Activated CD8-positive, alpha-beta memory T cell treated with anti-CD3 and anti-CD28 coated beads, Interleukin-2, amount 10 ng/mL, durations not matched to agents 7 days and 5 days (primary cell): Measurements from ENCODE around the gene RNF186. TPM values are rescaled to one million over a fixed set of nuclear protein-coding genes. Genes with fewer than 3 reads are reported as not detected.

Experiments
- ATAC-seq: fragments of 150-1000 bp; cut with Tn5 transposase; one replicate; pipeline ENCODE4 v1.10.0; 2021; ENCODE audit warnings: moderate library complexity
- CTCF ChIA-PET: fragments of 350-600 bp; sonication (Branson Sonifier 250); formaldehyde crosslinking; loops from one replicate; lab custom pipeline; 2021; ENCODE audit warnings: antibody characterized with exemption; lab: Charles Lee
- DNase-seq: peaks from one replicate; pipeline ENCODE4 v3.0.0-alpha.2; 2020
- H3K27ac Mint-ChIP-seq: one replicate; pipeline ENCODE4 v1.8.0; 2021; ENCODE audit warnings: mild to moderate bottlenecking, mixed read lengths
- H3K27me3 Mint-ChIP-seq: one replicate; pipeline ENCODE4 v1.8.0; 2021; ENCODE audit warnings: mixed read lengths
- H3K36me3 Mint-ChIP-seq: one replicate; pipeline ENCODE4 v1.8.0; 2021; ENCODE audit warnings: mild to moderate bottlenecking, mixed read lengths
- H3K4me1 Mint-ChIP-seq: one replicate; pipeline ENCODE4 v1.8.0; 2021; ENCODE audit warnings: mixed read lengths
- H3K4me3 Mint-ChIP-seq: one replicate; pipeline ENCODE4 v1.8.0; 2021; ENCODE audit warnings: mild to moderate bottlenecking, moderate library complexity, mixed read lengths
- H3K9me3 Mint-ChIP-seq: one replicate; pipeline ENCODE4 v1.8.0; 2022; ENCODE audit warnings: low read depth, mixed read lengths
- total RNA-seq, 2 experiments: library from RNA; stranded (reverse); gene quantifications; one replicate each; pipeline ENCODE4 v1.2.3, GENCODE V29; 2021

The RNF186 gene
- total RNA-seq, 2 experiments from 2014 or later: not detected

DNA sequence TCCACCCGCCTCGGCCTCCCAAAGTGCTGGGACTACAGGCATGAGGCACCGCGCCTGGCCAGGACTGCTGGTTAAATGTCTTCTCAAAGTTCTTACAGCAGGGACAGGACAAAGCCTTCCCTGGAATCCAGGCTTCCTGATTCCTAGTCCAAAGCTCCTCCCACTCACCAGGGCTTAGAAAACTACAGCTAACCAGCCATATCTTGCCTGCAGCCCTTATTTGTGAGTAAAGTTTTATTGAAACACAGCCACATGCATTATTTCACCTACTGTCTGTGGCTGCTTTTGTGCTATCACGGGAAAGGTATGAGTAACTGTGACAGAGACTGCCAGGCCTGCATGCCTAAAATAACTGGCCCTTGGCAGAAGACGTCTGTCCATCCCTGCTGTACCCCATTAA is 39.8 kb downstream of the RNF186 start:
- no peak for DNase-seq
- no peak overlapping the region for H3K4me3 Mint-ChIP-seq
- no peaks in the 10 kb centered on the region for H3K27me3 Mint-ChIP-seq
- peaks cover 22% of the 10 kb centered on the region for H3K36me3 Mint-ChIP-seq
- H3K27ac Mint-ChIP-seq: no peak overlapping the region
- no peaks in the 10 kb centered on the region for H3K9me3 Mint-ChIP-seq
- CTCF ChIA-PET: no interaction called here
- ATAC-seq: no peak
- no peaks in the 10 kb centered on the region for H3K4me1 Mint-ChIP-seq

DNA sequence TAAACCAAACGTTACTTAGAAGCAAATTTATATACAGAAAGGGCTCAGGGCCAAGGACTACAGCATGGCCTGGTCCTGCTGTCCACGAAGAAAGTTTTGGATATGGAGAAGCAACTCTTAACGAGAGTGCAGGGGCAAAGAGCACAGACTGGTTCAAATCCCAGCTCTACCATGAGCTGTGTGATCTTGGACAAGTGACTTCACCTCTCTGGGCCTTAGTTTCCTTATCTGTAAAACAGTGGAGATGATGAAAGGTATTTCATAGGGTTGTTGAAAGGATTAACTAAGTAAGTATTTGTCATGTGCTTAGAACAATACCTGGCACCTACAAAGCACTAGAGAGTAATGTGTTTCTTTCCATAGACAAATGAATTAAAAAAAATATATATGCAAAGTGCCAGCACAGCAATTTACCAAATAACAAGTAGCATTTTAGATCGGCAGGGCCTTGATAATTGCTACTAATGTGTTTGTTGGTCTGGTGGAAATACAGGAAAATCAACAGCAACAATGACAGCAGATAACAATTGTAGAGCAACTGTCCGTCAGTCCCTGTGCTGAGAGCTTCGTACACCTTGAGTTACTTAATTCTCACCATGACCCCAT is 40.8 kb downstream of the RNF186 start:
- Mint-ChIP-seq H3K36me3 (peaks cover 15% of the 10 kb centered on the region), H3K27me3 (no peaks in the 10 kb centered on the region), H3K4me1 (no peaks in the 10 kb centered on the region), H3K9me3 (no peaks in the 10 kb centered on the region), H3K27ac (no peak overlapping the region), H3K4me3 (no peak overlapping the region)
- ATAC-seq: no peak
- no peak for DNase-seq
- CTCF ChIA-PET: no interaction called here

- H3K9me3 Mint-ChIP-seq: no peaks in the 10 kb centered on the region
- H3K4me3 Mint-ChIP-seq: no peak overlapping the region
- H3K27ac Mint-ChIP-seq: no peak overlapping the region
- no peaks in the 10 kb centered on the region for H3K27me3 Mint-ChIP-seq
- DNase-seq (no peak), ATAC-seq (no peak)
- peaks cover 8% of the 10 kb centered on the region for H3K36me3 Mint-ChIP-seq
- CTCF ChIA-PET: no interaction called here
- no peaks in the 10 kb centered on the region for H3K4me1 Mint-ChIP-seq
These were observed 41.6 kb downstream of the RNF186 start for GRCh38 chr1:19773485-19773884.

GRCh38 chr1:19772053-19772452 is 43.0 kb downstream of the RNF186 start:
- CTCF ChIA-PET: no interaction called here
- H3K4me1 Mint-ChIP-seq: no peaks in the 10 kb centered on the region
- no peaks in the 10 kb centered on the region for H3K27me3 Mint-ChIP-seq
- H3K9me3 Mint-ChIP-seq: no peaks in the 10 kb centered on the region
- ATAC-seq (no peak), DNase-seq (no peak)
- no peak overlapping the region for H3K4me3 Mint-ChIP-seq
- peaks cover 1% of the 10 kb centered on the region for H3K36me3 Mint-ChIP-seq
- H3K27ac Mint-ChIP-seq: no peak overlapping the region

GRCh38 chr1:19771350-19771749 is 43.7 kb downstream of the RNF186 start:
- no peaks in the 10 kb centered on the region for H3K36me3 Mint-ChIP-seq
- no peaks in the 10 kb centered on the region for H3K4me1 Mint-ChIP-seq
- DNase-seq (no peak), ATAC-seq (no peak)
- no peak overlapping the region for H3K4me3 Mint-ChIP-seq
- H3K27me3 Mint-ChIP-seq: no peaks in the 10 kb centered on the region
- no peaks in the 10 kb centered on the region for H3K9me3 Mint-ChIP-seq
- CTCF ChIA-PET: interaction anchor here (1.0 kb wide), 1 partner anchor 9 kb away, joined by 3 read pairs; no protein-coding TSS in a partner anchor
- H3K27ac Mint-ChIP-seq: no peak overlapping the region

DNA sequence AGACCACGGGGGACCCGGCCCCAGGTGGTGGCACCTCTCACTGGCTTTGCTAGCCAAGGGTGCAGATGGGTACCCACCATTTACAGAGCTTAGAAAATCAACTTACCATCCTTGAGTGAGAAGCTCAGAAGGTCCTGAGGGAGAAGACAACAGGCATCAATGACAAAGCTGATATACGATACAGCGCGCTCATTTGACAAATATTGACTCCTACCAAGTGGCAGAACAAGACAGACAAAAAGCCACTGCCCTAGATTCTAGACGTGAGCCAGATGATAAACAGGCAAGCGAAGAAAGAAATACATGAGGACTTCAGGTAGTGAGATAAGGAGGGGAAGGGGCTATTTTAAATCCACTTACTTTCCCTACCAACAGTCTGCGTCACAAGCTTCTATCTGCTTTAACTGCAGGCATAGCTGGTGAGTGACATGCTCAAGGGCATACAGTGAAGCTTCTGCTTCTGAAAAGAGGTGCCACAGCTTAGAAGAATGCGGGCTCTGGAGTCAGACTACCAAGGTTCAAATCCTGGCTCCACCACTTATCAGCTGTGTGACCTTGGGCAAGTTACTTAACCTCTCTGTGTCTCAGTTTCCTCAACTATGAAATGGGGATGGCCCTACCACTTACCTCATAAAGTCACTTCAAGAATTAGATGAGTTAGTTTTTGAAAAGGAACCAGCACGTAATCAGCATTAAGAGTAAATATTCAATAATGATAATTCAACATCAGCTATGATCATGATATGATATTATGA is 44.5 kb downstream of the RNF186 start:
- no peaks in the 10 kb centered on the region for H3K9me3 Mint-ChIP-seq
- H3K36me3 Mint-ChIP-seq: no peaks in the 10 kb centered on the region
- H3K4me3 Mint-ChIP-seq: no peak overlapping the region
- CTCF ChIA-PET: interaction anchor here (1.0 kb wide), 1 partner anchor 9 kb away, joined by 3 read pairs; no protein-coding TSS in a partner anchor
- ATAC-seq (no peak), DNase-seq (no peak)
- H3K4me1 Mint-ChIP-seq: no peaks in the 10 kb centered on the region
- no peaks in the 10 kb centered on the region for H3K27me3 Mint-ChIP-seq
- H3K27ac Mint-ChIP-seq: no peak overlapping the region

DNA sequence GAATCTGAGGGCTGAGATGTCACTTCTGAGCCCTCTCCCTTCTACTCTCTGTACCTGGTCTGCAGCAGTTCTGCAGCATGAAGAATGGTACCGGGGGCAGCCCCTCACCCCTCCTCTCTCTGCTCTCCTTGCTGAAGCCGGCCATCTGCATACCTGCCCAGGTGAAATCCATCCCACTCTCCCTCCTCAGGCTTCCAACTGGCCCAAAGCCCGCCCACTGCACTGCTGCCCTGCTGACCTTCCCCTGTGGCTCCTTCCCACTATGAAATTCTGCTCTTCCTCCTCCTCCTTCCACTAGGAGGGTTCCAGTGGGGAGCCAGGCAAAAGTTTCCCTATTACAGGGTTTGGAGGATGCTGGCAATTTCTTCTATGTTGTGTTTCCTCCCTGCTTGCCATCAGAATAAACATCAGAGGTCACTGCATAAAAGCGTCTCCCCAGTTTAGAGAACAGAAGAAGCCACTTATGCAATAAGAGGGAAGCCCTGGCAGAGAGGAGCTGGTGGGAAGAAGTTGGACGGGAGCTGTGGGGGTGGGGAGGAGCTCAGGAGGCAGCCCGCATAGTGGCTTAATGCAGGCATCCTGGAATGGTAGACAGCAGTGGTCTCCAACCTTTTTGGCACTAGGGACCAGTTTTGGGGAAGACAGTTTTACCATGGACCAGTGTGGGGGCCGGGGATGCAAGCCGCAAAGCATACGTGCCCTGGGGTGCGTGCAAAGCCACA is 45.7 kb downstream of the RNF186 start:
- H3K9me3 Mint-ChIP-seq: no peaks in the 10 kb centered on the region
- CTCF ChIA-PET: no interaction called here
- H3K4me1 Mint-ChIP-seq: no peaks in the 10 kb centered on the region
- H3K36me3 Mint-ChIP-seq: no peaks in the 10 kb centered on the region
- no peaks in the 10 kb centered on the region for H3K27me3 Mint-ChIP-seq
- DNase-seq: no peak
- no peak for ATAC-seq
- no peak overlapping the region for H3K4me3 Mint-ChIP-seq
- H3K27ac Mint-ChIP-seq: no peak overlapping the region

GRCh38 chr1:19768353-19769210 is 46.5 kb downstream of the RNF186 start:
- Mint-ChIP-seq H3K9me3 (no peaks in the 10 kb centered on the region), H3K27me3 (no peaks in the 10 kb centered on the region), H3K4me3 (no peak overlapping the region), H3K4me1 (no peaks in the 10 kb centered on the region), H3K36me3 (no peaks in the 10 kb centered on the region), H3K27ac (no peak overlapping the region)
- DNase-seq (no peak), ATAC-seq (no peak)
- CTCF ChIA-PET: interaction anchor here (0.8 kb wide), 1 partner anchor 107 kb away, joined by 3 read pairs; no protein-coding TSS in a partner anchor

- CTCF ChIA-PET: no interaction called here
These were observed 49.5 kb downstream of the RNF186 start for GRCh38 chr1:19765623-19766022.

GRCh38 chr1:19764848-19765247 is 50.2 kb downstream of the RNF186 start:
- no peak overlapping the region for H3K4me3 Mint-ChIP-seq

More at GRCh38 chr1:19765623-19766022, 49.5 kb downstream of the RNF186 start:
- no peaks in the 10 kb centered on the region for H3K4me1 Mint-ChIP-seq
- no peak for DNase-seq
- H3K36me3 Mint-ChIP-seq: no peaks in the 10 kb centered on the region
- no peak overlapping the region for H3K4me3 Mint-ChIP-seq
- no peaks in the 10 kb centered on the region for H3K27me3 Mint-ChIP-seq
- H3K9me3 Mint-ChIP-seq: no peaks in the 10 kb centered on the region
- no peak overlapping the region for H3K27ac Mint-ChIP-seq
- no peak for ATAC-seq

More at GRCh38 chr1:19764848-19765247, 50.2 kb downstream of the RNF186 start:
- ATAC-seq (no peak), DNase-seq (no peak)
- Mint-ChIP-seq H3K4me1 (no peaks in the 10 kb centered on the region), H3K27me3 (no peaks in the 10 kb centered on the region), H3K36me3 (no peaks in the 10 kb centered on the region), H3K9me3 (no peaks in the 10 kb centered on the region), H3K27ac (no peak overlapping the region)
- CTCF ChIA-PET: no interaction called here
